ENCODE data around the gene PLPP4.
A peak's percentile ranks its signal among the peaks of the same experiment; 100 is the strongest.

PLPP4 gene

GRCh38 chr10:120580918-120581895, 124.2 kb downstream of the PLPP4 start:
- DNase-seq = no peak

GRCh38 chr10:120582753-120583152, 125.7 kb downstream of the PLPP4 start:
- no peak for DNase-seq

DNA sequence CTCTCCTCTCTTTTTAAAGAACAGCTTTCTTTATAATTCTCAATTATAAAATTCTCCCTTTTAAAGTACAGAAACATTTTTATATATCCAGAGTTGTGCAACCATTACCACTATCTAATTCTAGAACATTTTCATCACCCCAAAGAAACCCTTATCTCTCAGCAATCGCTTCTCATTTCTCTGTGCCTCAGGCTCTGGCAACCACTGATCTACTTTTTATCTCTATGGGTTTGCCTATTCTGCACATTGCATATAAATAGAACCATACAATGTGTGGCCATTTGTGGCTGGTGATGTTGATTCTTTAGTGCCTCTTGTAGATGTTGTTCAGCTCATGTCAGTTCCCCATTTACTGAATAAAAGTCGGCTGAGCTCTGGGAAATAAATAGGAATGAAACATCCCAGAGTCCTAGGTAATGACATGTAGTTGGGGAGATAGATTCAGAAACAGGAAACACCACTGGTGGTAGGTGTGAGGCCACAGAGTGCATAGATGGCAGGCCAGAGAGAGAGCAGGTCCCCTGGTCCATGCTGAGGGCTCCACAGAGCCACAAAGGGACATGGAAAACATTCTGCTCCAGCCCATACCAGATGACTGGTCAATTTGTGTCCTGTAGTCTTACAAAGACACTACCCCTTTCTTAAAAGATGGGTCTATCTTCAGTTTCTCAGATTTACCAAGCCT, 126.5 kb downstream of the PLPP4 start:
- no peak for DNase-seq

- no peak for DNase-seq
Observed at GRCh38 chr10:120584786-120585185, 127.8 kb downstream of the PLPP4 start.

DNA sequence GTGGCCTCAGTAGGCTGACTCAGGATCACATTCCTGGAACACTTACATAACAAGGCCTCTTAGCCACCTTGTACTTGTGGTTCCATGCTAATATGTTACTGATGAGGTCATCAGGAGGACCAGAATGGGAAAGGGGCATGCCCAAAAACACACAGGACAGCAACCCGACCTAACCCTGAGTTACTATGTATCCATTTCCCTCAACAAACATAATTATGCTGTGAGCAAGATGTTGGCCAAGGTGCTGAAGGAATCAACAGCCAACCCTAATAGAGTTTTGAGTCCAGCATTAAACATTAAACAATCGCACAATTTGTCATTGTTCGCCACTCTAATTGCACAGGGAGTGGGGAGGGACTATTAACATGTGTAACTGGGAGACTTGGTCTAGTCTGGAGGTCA, 129.4 kb downstream of the PLPP4 start:
- DNase-seq = peak; percentile 69

DNA sequence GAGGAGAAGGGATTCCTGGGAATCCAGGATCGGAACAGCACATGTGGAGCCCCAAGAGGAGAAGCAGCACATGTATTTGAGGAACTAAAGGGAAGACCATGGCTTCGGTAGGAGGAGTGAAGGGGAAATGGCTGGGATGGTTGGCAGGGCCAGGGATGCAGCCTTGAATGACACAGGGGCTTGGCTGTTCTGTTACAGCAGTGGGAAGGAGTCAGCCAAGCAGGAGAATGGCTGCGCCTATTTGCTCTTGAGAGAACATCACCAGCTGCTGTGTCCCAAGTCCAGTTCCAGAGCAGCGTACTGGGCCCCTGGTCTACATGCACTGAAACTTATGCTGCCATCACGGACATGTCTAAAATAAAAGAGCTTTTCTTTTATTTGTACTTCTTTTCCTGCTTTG, 130.0 kb downstream of the PLPP4 start:
- no peak for DNase-seq

- no peak for DNase-seq
Observed at GRCh38 chr10:120588311-120588710, 131.3 kb downstream of the PLPP4 start.

DNA sequence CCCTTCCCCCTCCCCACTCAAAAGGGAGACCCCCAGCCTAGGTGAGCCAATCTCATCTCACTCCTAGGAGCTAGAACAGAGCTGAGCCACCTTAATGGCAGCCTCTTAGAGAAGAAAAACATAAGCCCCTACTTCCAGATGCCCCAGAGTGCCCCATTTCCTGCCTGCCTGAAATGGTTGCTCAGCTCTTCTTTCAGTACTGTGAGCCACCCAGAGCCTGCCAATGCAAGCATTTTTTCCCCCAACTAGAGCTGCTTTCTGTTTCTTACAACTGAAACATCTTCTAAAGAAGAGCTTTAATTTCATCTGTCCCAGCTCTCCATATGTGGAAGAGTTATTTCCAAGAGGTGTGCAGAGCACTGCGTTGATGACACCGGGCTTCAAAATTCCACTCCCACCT, 136.7 kb downstream of the PLPP4 start:
- no peak for DNase-seq

DNA sequence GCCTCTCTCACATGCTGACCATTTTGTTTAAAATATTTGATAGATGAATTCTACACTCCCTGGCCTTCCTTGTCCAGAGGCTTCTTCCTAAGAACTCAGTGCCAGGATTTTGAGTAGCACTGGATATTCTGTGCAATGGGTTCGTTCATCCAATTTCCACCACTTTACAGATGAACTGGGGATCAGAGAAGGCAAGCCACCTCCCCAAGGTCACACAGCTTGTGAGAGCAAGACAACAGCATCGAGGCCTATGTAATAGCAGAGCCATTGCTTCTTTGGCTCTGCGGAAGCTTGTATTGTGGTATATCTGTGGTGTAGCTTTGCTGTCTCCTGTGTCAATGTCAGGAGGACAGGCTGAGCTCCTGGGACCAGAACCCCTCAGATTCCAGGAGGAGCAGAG, 140.9 kb downstream of the PLPP4 start:
- DNase-seq = no peak

DNA sequence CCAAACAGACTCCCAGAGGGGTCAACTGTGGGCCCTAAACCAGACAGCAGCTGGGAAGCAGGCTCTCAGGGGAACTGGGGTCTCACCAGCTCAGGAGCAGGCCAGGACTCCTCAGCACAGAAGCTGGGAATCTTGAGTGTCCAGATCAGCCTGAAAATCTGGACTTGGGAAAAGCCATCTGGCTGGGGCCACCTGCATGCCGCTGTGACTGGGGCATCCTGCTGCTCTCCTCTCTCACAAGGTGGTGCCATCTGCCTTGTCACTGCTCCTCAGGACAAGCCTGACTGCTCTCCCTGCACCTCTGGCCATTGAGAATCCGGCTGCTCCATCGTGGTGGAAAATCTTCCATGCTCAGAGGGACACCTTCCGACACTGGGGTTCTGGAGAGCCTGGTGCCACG, 141.4 kb downstream of the PLPP4 start:
- DNase-seq = no peak

GRCh38 chr10:120599200-120599724, 142.2 kb downstream of the PLPP4 start:
- no peak for DNase-seq

DNA sequence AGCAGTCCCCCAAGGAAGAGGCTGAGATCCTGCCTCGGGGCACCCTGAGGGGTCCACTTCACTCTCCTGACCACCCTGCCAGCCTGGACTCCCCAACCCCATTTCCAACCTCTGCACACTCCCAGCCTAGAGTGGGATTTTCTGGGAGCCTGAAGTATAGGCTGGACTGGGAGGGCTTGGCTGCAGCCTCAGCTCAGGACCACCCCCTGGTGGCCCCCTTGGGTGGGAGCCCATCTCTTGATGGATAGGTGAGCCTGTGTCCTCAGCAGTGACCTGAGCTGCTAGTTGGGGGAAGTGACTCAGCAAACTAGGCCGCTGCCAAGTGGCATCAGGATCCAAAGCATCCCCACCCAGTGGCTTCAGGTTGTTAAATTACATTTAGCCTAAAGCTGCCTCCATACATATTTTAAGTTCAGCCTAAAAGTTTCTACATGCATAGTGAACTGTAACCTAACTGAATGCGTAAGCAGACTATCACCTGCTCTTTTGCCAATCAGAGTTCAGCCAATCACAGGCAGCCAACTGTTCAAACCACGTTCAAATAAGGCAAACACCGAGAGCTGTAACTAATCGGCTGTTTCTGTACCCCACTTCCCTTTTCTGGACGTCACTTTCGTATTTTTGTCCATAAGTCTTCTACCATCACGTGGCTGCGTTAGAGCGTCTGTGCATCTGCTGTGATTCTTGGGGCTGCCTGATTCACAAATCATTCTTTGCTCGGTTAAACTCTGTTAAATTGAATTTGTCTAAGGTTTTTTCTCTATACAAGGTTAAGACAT, 144.0 kb downstream of the PLPP4 start:
- peak; percentile 20 for DNase-seq

GRCh38 chr10:120601999-120602398, 145.0 kb downstream of the PLPP4 start:
- no peak for DNase-seq

GRCh38 chr10:120605410-120605809, 148.4 kb downstream of the PLPP4 start:
- DNase-seq = no peak

- DNase-seq = no peak
Observed at GRCh38 chr10:120606051-120606764, 149.2 kb downstream of the PLPP4 start.

DNA sequence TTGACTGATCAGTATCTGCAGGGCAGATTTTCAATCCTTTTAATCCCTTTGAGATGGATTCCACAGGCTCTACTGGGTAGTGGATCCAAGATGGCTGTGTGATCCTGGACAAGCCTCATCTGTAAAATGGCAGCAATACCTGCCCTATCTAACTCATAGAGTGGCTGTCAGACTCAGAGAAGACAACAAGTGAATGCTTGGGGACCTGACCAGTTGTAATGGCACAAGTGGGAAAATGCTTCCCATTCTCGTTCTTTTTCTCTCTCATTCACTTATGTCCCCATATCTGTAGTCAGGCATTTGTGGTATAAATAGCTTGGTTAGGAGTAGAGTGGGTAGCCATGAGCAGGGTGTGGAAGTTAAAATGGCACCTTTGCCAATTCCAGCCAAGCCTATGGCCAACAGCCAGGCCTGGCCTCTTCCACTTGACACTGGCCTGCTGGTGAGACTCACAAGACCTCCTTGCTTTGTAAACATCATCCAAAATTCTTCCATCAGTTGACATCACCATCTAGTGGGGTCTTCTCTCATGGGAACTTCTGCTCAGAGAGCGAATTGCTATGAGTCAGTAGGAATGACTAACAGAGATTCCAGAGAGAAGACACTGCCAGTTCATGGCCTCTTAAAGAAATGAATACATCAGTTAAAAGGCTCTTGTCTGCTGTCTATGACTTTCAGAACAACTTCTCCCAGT, 150.1 kb downstream of the PLPP4 start:
- peak; percentile 89 for DNase-seq

GRCh38 chr10:120607710-120608703, 151.0 kb downstream of the PLPP4 start:
- peak; percentile 10 for DNase-seq

DNA sequence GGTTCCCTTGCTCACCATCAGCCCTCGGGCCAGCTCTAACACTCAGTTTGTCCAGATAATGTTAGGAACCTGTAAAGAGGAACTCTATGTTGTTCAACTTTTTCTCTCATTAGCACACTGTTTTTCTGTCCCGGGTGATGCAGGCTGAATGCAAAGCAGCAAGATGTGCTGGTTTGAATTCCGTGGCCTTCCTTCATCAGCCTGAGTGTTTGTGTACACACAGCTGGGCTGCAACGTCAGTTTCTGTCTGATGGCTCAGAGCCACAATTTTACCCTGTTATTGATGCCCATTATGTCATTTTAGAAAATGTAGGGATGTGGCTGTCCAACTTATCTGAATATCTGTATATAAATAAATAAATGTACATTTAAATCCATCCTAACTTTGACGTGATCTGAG, 152.0 kb downstream of the PLPP4 start:
- no peak for DNase-seq

GRCh38 chr10:120610791-120611190, 153.8 kb downstream of the PLPP4 start:
- no peak for DNase-seq

- DNase-seq = no peak
Observed at GRCh38 chr10:120612756-120613155, 155.7 kb downstream of the PLPP4 start.

All from fibroblast of skin of right biceps (primary cell).